Kidney (tissue), 14 donors: ENCODE results near the gene SLC8A2. TPM values are rescaled to one million over a fixed set of nuclear protein-coding genes. Genes with fewer than 3 reads are reported as not detected.

ENCODE experiments used
- DNase-seq, 5 donors: peaks; one replicate each; pipeline ENCODE4 v3.0.0-alpha.2; 2013 to 2020
- FAIRE-seq: peaks from 2 replicates; lab custom pipeline; 2012; peaks lifted over from hg19 to GRCh38; lab: Jason Lieb, UNC
- H3K27ac ChIP-seq, 2 donors: one replicate each; pipeline ENCODE4 v1.7.0; 2013; ENCODE audit warnings: low read depth in 2 of 2, low read length in 2 of 2, inconsistent platforms in 1 of 2
- H3K27me3 ChIP-seq: one replicate; pipeline ENCODE4 v1.7.1; 2013; ENCODE audit warnings: low read length, inconsistent platforms; ENCODE audit not compliant: control insufficient read depth, insufficient read depth
- H3K36me3 ChIP-seq, 3 donors: one replicate each; pipeline versions ENCODE4 v1.7.0 to v1.7.1; 2013; ENCODE audit warnings: low read length in 3 of 3, control low read depth in 1 of 3, inconsistent platforms in 1 of 3; ENCODE audit not compliant: insufficient read depth in 3 of 3, control insufficient read depth in 2 of 3
- H3K4me1 ChIP-seq, 3 donors: one replicate each; pipeline versions ENCODE4 v1.7.0 to v1.7.1; 2013; ENCODE audit warnings: low read length in 3 of 3, inconsistent platforms in 1 of 3, low read depth in 1 of 3; ENCODE audit not compliant: control insufficient read depth in 2 of 3, insufficient read depth in 2 of 3
- H3K4me3 ChIP-seq, 3 donors: one replicate each; pipeline versions ENCODE4 v1.7.0 to v1.8.1; 2013; ENCODE audit warnings: low read length in 3 of 3, control low read depth in 1 of 3, inconsistent platforms in 1 of 3
- H3K9ac ChIP-seq, 3 donors: one replicate each; pipeline versions ENCODE4 v1.7.0 to v1.7.1; 2013; ENCODE audit warnings: low read length in 3 of 3, control low read depth in 1 of 3, inconsistent platforms in 1 of 3
- H3K9me3 ChIP-seq, 3 donors: one replicate each; pipeline versions ENCODE4 v1.7.0 to v1.7.1; 2013; ENCODE audit warnings: low read length in 3 of 3, control low read depth in 1 of 3, inconsistent platforms in 1 of 3; ENCODE audit not compliant: control insufficient read depth in 2 of 3, insufficient read depth in 1 of 3
- intact Hi-C: fragments of 100-400 bp; cut with DNase I; formaldehyde crosslinking; loops from one replicate; pipeline ENCODE4 v1.11.1; 2022
- polyA plus RNA-seq: library from polyadenylated mRNA; stranded (reverse); fragments of 350-450 nt; fragmentation: Illumina TruSeq; extraction: RNeasy Lipid Tissue Mini Kit (QIAGEN cat#74804); gene quantifications from one replicate; pipeline ENCODE4 v1.2.3, GENCODE V29; 2014; ENCODE audit warnings: low read depth, low replicate concordance; ENCODE audit not compliant: insufficient read depth
- total RNA-seq: library from RNA; stranded (reverse); fragmentation: NEBNext Ultra II Directional; extraction: Animal tissue kit (Norgen Biotek cat#: 25700); gene quantifications from one replicate; pipeline ENCODE4 v1.2.1, GENCODE V29; 2021
- TF ChIP-seq, protein P1 (sequence below): IDR thresholded peaks from 3 replicates; pipeline ENCODE4 v1.5.1; 2012; ENCODE audit warnings: mild to moderate bottlenecking, moderate library complexity, borderline replicate concordance; ENCODE audit not compliant: insufficient read depth; ENCODE audit errors: extremely low read depth
- donor health status: control.
- donor health status: control.
- donor health status: control.
- donor health status: control.
- donor health status: control.
- donor health status: DM: yes; HTN: yes; CAD: no.
- donor health status: Normal renal cell carcinoma (clear cell type).

SLC8A2 gene
- total and polyA plus RNA-seq, 2 donors from 2014 or later: 0.94 TPM; not detected in 1

DNA sequence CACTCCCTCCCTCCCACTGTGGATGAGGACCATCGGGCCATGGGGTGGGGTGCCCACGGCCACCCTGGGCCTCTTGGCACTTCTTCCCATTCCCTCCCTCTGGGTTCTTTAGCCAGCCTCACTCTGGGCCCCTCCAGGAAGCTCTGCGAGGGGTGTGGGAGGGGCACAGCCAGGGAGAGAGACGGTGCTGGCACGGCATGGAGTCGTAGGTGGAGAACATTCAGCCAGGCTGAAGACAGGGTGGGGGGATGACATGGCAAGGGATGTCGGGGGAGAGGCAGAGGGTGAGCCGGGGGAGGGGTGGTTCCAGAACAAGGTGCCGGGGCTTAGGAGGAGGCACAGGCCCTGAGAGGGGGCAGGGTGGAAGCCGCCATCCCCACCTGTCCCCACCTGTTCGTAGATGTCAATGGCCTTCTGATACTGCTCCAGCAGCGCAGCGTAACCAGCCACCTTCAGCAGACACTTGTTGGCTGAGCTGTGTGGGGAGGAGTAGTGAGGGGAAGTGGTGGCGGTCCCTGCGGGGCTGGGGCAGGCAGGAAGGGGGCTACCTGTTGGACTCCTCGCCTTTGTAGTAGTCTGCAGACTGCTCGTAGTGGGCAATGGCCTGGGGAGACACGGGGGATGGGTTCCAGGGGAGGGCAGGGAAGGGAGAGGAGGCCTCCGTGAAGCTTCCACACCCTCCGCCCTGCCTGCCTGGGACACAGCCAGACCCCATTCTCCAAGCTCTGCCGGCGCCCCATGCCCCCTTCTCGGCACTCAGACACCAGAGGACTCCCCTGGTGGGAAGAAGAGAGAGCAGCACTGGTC, 21.1 kb upstream of the SLC8A2 start:
- Histone ChIP-seq H3K36me3 (peaks cover 5 to 36% (median 26%) of the 10 kb centered on the region in 3 donors), H3K9ac (no peak overlapping the region), H3K27me3 (no peaks in the 10 kb centered on the region), H3K27ac (no peak overlapping the region), H3K4me1 (no peaks in the 10 kb centered on the region), H3K4me3 (no peak overlapping the region), H3K9me3 (no peaks in the 10 kb centered on the region)
- TF ChIP-seq, protein P1, sequence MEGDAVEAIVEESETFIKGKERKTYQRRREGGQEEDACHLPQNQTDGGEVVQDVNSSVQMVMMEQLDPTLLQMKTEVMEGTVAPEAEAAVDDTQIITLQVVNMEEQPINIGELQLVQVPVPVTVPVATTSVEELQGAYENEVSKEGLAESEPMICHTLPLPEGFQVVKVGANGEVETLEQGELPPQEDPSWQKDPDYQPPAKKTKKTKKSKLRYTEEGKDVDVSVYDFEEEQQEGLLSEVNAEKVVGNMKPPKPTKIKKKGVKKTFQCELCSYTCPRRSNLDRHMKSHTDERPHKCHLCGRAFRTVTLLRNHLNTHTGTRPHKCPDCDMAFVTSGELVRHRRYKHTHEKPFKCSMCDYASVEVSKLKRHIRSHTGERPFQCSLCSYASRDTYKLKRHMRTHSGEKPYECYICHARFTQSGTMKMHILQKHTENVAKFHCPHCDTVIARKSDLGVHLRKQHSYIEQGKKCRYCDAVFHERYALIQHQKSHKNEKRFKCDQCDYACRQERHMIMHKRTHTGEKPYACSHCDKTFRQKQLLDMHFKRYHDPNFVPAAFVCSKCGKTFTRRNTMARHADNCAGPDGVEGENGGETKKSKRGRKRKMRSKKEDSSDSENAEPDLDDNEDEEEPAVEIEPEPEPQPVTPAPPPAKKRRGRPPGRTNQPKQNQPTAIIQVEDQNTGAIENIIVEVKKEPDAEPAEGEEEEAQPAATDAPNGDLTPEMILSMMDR: no peak
- FAIRE-seq (no peak), DNase-seq (no peak)
- intact Hi-C loops: no loop called here

DNA sequence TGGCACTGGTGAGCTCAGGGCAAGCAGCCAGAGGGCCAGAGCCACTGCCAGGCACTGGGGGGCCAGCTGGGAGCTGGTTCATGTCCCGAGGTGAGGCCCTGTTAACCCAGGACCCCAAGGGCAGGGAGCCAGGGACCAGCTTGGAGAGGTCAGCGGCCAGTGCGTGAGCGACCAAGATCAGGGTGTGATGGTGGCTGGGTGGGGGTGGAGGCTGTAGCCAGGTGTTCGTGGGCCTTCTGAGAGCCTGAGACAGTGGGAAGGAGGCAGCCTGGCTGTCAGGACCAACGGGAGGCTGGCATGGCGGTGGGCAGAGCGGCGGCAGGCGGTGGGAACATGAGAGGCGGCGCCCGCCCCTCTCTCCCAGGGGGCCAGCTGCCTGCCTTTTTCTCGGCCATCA, 20.4 kb upstream of the SLC8A2 start:
- DNase-seq (no peak), FAIRE-seq (no peak)
- intact Hi-C loops: no loop called here
- Histone ChIP-seq H3K27me3 (no peaks in the 10 kb centered on the region), H3K36me3 (peaks cover 5 to 37% (median 24%) of the 10 kb centered on the region in 3 donors), H3K9ac (no peak overlapping the region), H3K4me1 (no peaks in the 10 kb centered on the region), H3K4me3 (no peak overlapping the region), H3K9me3 (no peaks in the 10 kb centered on the region), H3K27ac (no peak overlapping the region)
- TF ChIP-seq, protein P1: no peak

DNA sequence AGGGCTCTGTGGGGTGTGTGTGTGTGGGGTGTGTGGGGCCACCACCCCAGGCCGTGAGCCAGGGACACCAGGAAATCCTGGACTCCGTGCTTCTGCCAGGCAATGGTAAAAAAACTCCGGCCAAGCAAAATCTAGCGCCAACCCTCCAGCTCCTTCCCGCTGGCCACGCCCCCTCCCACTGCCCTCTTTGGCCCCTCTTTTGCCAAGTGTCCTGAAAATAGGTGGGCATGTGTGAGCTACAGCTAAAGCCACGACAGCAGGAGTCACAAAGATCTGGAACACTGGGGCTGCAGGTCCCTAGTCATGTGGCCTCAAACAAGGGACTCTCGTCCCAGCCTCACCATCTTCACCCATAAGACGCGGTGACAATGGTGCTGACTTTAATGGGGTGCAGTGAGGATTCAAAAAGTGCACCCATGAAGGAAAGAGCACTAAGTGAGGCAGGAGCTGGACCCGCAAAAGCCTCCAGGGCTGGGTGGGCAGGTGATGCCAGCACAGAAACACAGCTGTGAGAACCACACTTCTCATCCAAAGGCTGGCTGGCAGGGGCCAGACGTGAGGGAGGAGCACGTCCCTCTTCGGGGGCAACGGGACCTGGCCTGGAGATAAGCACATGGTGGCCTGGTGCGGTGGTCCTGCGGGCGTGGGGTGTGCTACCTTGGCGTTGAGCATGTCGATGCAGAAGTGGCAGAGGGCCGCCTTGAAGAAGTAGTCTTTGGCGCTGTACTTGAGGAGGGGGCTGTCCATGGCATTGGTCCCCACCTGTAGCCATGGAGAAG, 19.9 kb upstream of the SLC8A2 start:
- Histone ChIP-seq H3K9me3 (no peaks in the 10 kb centered on the region), H3K4me1 (no peaks in the 10 kb centered on the region), H3K36me3 (peaks cover 5 to 37% (median 24%) of the 10 kb centered on the region in 3 donors), H3K4me3 (no peak overlapping the region), H3K9ac (no peak overlapping the region), H3K27me3 (no peaks in the 10 kb centered on the region), H3K27ac (no peak overlapping the region)
- TF ChIP-seq, protein P1: no peak
- FAIRE-seq (no peak), DNase-seq (no peak)
- intact Hi-C loops: no loop called here
